ENCODE measurements around the gene ZNHIT2. TPM values are rescaled to one million over a fixed set of nuclear protein-coding genes. Genes with fewer than 3 reads are reported as not detected.

Gene ZNHIT2
- total RNA-seq, 4 donors from 2014 or later, result 4.6 to 9.6 (median 5.7) TPM; not detected in 1

GRCh38 chr11:65078151-65078550, 39.4 kb downstream of the ZNHIT2 start:
- DNase-seq, result no peak
- H3K4me3 ChIP-seq, result no peak overlapping the region
- H3K36me3 ChIP-seq, result no peaks in the 10 kb centered on the region
- no peaks in the 10 kb centered on the region for H3K27me3 ChIP-seq
- intact Hi-C loops (cut with DNase I; ENCODE audit: low total_unique reads), result no loop called here
- TF ChIP-seq POLR2A (IDR thresholded peaks at IDR 0.05), result no peak
- TF ChIP-seq, protein P1, sequence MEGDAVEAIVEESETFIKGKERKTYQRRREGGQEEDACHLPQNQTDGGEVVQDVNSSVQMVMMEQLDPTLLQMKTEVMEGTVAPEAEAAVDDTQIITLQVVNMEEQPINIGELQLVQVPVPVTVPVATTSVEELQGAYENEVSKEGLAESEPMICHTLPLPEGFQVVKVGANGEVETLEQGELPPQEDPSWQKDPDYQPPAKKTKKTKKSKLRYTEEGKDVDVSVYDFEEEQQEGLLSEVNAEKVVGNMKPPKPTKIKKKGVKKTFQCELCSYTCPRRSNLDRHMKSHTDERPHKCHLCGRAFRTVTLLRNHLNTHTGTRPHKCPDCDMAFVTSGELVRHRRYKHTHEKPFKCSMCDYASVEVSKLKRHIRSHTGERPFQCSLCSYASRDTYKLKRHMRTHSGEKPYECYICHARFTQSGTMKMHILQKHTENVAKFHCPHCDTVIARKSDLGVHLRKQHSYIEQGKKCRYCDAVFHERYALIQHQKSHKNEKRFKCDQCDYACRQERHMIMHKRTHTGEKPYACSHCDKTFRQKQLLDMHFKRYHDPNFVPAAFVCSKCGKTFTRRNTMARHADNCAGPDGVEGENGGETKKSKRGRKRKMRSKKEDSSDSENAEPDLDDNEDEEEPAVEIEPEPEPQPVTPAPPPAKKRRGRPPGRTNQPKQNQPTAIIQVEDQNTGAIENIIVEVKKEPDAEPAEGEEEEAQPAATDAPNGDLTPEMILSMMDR (IDR thresholded peaks at IDR 0.05), result peak in 3 of 4 experiments; percentile 15 to 38 (median 33)
- no peak overlapping the region for H3K27ac ChIP-seq
- H3K9me3 ChIP-seq, result no peaks in the 10 kb centered on the region
- no peaks in the 10 kb centered on the region for H3K4me1 ChIP-seq

- Histone ChIP-seq H3K4me1 (no peaks in the 10 kb centered on the region), H3K36me3 (no peaks in the 10 kb centered on the region), H3K27ac (no peak overlapping the region), H3K4me3 (no peak overlapping the region), H3K9me3 (no peaks in the 10 kb centered on the region), H3K27me3 (no peaks in the 10 kb centered on the region)
- intact Hi-C loops (cut with DNase I; ENCODE audit: low total_unique reads), result no loop called here
- no peak for TF ChIP-seq POLR2A (IDR thresholded peaks at IDR 0.05)
- TF ChIP-seq, protein P1 (IDR thresholded peaks at IDR 0.05), result no peak
- DNase-seq, result no peak
Observed at GRCh38 chr11:65077451-65077850, 40.0 kb downstream of the ZNHIT2 start.

DNA sequence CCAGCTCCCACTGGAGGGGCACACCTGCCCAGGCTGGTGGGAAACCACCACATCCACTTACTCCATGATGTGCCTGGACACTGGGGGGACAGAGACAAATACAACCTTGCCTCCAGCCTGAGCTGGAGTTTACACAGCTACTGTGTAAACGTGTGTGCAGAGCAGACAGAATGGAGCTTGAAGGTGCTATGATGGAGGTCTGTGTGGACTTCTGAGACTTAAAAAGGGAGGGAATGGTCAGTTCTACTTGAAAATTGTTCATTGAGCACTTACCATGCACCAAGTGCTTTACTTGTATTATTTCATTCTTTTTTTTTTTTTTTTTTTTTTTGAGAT, 44.9 kb downstream of the ZNHIT2 start:
- no peak overlapping the region for H3K27ac ChIP-seq
- no peak for TF ChIP-seq POLR2A (IDR thresholded peaks at IDR 0.05)
- TF ChIP-seq, protein P1 (IDR thresholded peaks at IDR 0.05), result no peak
- no peak for DNase-seq
- H3K9me3 ChIP-seq, result no peaks in the 10 kb centered on the region
- no peaks in the 10 kb centered on the region for H3K4me1 ChIP-seq
- no peak overlapping the region for H3K4me3 ChIP-seq
- H3K36me3 ChIP-seq, result no peaks in the 10 kb centered on the region
- intact Hi-C loops (cut with DNase I; ENCODE audit: low total_unique reads), result no loop called here
- no peaks in the 10 kb centered on the region for H3K27me3 ChIP-seq

- DNase-seq, result no peak
- Histone ChIP-seq H3K9me3 (no peaks in the 10 kb centered on the region), H3K4me1 (no peaks in the 10 kb centered on the region), H3K36me3 (no peaks in the 10 kb centered on the region), H3K27ac (no peak overlapping the region), H3K4me3 (no peak overlapping the region), H3K27me3 (no peaks in the 10 kb centered on the region)
- intact Hi-C loops (cut with DNase I; ENCODE audit: low total_unique reads), result no loop called here
- no peak for TF ChIP-seq POLR2A (IDR thresholded peaks at IDR 0.05)
Observed at GRCh38 chr11:65071907-65072630, 45.4 kb downstream of the ZNHIT2 start.

GRCh38 chr11:65069217-65069616, 48.3 kb downstream of the ZNHIT2 start:
- no peak overlapping the region for H3K27ac ChIP-seq
- intact Hi-C loops (cut with DNase I; ENCODE audit: low total_unique reads), result no loop called here
- H3K9me3 ChIP-seq, result no peaks in the 10 kb centered on the region
- H3K36me3 ChIP-seq, result no peaks in the 10 kb centered on the region
- no peak overlapping the region for H3K4me3 ChIP-seq
- TF ChIP-seq, protein P1 (IDR thresholded peaks at IDR 0.05), result no peak
- no peak for TF ChIP-seq POLR2A (IDR thresholded peaks at IDR 0.05)
- no peaks in the 10 kb centered on the region for H3K27me3 ChIP-seq
- no peaks in the 10 kb centered on the region for H3K4me1 ChIP-seq
- no peak for DNase-seq
